ENCODE measurements around the gene SLC41A1. TPM values are rescaled to one million over a fixed set of nuclear protein-coding genes. Genes with fewer than 3 reads are reported as not detected.

The SLC41A1 gene
- total RNA-seq, 1 donor from 2014 or later: 25.9 TPM

GRCh38 chr1:205800981-205801703 is 11.9 kb downstream of the SLC41A1 start:
- H3K27ac Mint-ChIP-seq: no peak overlapping the region
- no peak overlapping the region for H3K4me3 Mint-ChIP-seq
- no peak for DNase-seq (ENCODE audit: extremely low spot score, unreplicated experiment)
- no peak for TF ChIP-seq CTCF (conservative IDR thresholded peaks at IDR 0.05)
- H3K36me3 Mint-ChIP-seq: peaks cover 16% of the 10 kb centered on the region
- no peaks in the 10 kb centered on the region for H3K27me3 Mint-ChIP-seq
- peaks cover 12% of the 10 kb centered on the region for H3K4me1 Mint-ChIP-seq (ENCODE audit: unreplicated experiment)
- H3K9me3 Mint-ChIP-seq: no peaks in the 10 kb centered on the region

GRCh38 chr1:205800427-205800826 is 12.6 kb downstream of the SLC41A1 start:
- no peaks in the 10 kb centered on the region for H3K9me3 Mint-ChIP-seq
- no peak for DNase-seq (ENCODE audit: extremely low spot score, unreplicated experiment)
- no peak overlapping the region for H3K27ac Mint-ChIP-seq
- H3K4me1 Mint-ChIP-seq (ENCODE audit: unreplicated experiment): peaks cover 6% of the 10 kb centered on the region
- no peak for TF ChIP-seq CTCF (conservative IDR thresholded peaks at IDR 0.05)
- peaks cover 16% of the 10 kb centered on the region for H3K36me3 Mint-ChIP-seq
- no peaks in the 10 kb centered on the region for H3K27me3 Mint-ChIP-seq
- no peak overlapping the region for H3K4me3 Mint-ChIP-seq

GRCh38 chr1:205798577-205798976 is 14.4 kb downstream of the SLC41A1 start:
- H3K27ac Mint-ChIP-seq: no peak overlapping the region
- no peaks in the 10 kb centered on the region for H3K27me3 Mint-ChIP-seq
- H3K4me3 Mint-ChIP-seq: no peak overlapping the region
- DNase-seq (ENCODE audit: extremely low spot score, unreplicated experiment): no peak
- H3K36me3 Mint-ChIP-seq: peaks cover 16% of the 10 kb centered on the region
- TF ChIP-seq CTCF (conservative IDR thresholded peaks at IDR 0.05): no peak
- H3K9me3 Mint-ChIP-seq: no peaks in the 10 kb centered on the region
- peaks cover 4% of the 10 kb centered on the region for H3K4me1 Mint-ChIP-seq (ENCODE audit: unreplicated experiment)

GRCh38 chr1:205797168-205797567 is 15.8 kb downstream of the SLC41A1 start:
- no peaks in the 10 kb centered on the region for H3K27me3 Mint-ChIP-seq
- H3K27ac Mint-ChIP-seq: no peak overlapping the region
- peaks cover 4% of the 10 kb centered on the region for H3K4me1 Mint-ChIP-seq (ENCODE audit: unreplicated experiment)
- H3K4me3 Mint-ChIP-seq: no peak overlapping the region
- H3K9me3 Mint-ChIP-seq: no peaks in the 10 kb centered on the region
- TF ChIP-seq CTCF (conservative IDR thresholded peaks at IDR 0.05): no peak
- H3K36me3 Mint-ChIP-seq: peaks cover 16% of the 10 kb centered on the region
- no peak for DNase-seq (ENCODE audit: extremely low spot score, unreplicated experiment)

- Mint-ChIP-seq H3K36me3 (peaks cover 16% of the 10 kb centered on the region), H3K27ac (no peak overlapping the region), H3K9me3 (no peaks in the 10 kb centered on the region), H3K4me3 (no peak overlapping the region), H3K27me3 (no peaks in the 10 kb centered on the region), H3K4me1 (ENCODE audit: unreplicated experiment) (peaks cover 4% of the 10 kb centered on the region)
- no peak for DNase-seq (ENCODE audit: extremely low spot score, unreplicated experiment)
- TF ChIP-seq CTCF (conservative IDR thresholded peaks at IDR 0.05): no peak
Observed at GRCh38 chr1:205794011-205794730, 18.8 kb downstream of the SLC41A1 start.

Data from type B pancreatic cell (in vitro differentiated cells).